Measurements from ENCODE around the gene FBXL13. TPM values are rescaled to one million over a fixed set of nuclear protein-coding genes. Genes with fewer than 3 reads are reported as not detected.

Gene FBXL13
- polyA plus RNA-seq, 1 of the 3 experiments (the other 2 are of a cell fraction): 1.1 TPM

- no peak for TF ChIP-seq SIN3A (IDR thresholded peaks at IDR 0.05; ENCODE audit: borderline replicate concordance, low read depth, low read length)
- no peak for TF ChIP-seq ELF1 (IDR thresholded peaks at IDR 0.05)
- TF ChIP-seq PBX3 (IDR thresholded peaks at IDR 0.05): peak; percentile 66
- no peak for TF ChIP-seq FOXM1 (IDR thresholded peaks at IDR 0.05; ENCODE audit: low read depth)
- TF ChIP-seq, protein P1, sequence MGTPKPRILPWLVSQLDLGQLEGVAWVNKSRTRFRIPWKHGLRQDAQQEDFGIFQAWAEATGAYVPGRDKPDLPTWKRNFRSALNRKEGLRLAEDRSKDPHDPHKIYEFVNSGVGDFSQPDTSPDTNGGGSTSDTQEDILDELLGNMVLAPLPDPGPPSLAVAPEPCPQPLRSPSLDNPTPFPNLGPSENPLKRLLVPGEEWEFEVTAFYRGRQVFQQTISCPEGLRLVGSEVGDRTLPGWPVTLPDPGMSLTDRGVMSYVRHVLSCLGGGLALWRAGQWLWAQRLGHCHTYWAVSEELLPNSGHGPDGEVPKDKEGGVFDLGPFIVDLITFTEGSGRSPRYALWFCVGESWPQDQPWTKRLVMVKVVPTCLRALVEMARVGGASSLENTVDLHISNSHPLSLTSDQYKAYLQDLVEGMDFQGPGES (IDR thresholded peaks at IDR 0.05; ENCODE audit: low read depth, low read length): no peak
- TF ChIP-seq, protein P2, sequence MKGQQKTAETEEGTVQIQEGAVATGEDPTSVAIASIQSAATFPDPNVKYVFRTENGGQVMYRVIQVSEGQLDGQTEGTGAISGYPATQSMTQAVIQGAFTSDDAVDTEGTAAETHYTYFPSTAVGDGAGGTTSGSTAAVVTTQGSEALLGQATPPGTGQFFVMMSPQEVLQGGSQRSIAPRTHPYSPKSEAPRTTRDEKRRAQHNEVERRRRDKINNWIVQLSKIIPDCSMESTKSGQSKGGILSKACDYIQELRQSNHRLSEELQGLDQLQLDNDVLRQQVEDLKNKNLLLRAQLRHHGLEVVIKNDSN (IDR thresholded peaks at IDR 0.05; ENCODE audit: borderline replicate concordance, low read depth): no peak
- no peak for TF ChIP-seq YY1 (IDR thresholded peaks at IDR 0.05; ENCODE audit: low read depth)
- no peak for TF ChIP-seq GATA2 (CRISPR knock-in tag; IDR thresholded peaks at IDR 0.05)
These were observed 262.5 kb downstream of the FBXL13 start (continued) for GRCh38 chr7:102811942-102812678.

DNA sequence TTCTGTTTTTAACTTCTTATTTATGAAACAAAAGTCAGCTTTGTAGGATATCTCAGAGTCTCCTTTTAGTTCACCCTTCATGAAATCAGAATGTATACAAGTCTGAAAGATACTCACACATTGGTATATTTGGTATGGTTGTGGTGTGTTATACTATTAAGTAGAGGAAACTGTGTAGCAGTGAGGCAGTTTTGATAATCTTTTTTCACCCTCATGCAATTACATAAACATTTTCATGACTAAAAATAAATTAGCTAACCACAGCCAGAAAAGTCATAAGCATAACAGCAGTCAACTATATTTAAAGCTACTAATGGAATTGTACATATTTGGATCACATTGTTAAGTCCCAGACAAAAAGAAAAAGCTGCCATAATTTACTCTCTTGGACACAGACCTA is 263.7 kb downstream of the FBXL13 start:
- peaks cover 0 to 3% of the 10 kb centered on the region in 2 experiments; a peak in 1 of 4 replicates for H3K4me1 ChIP-seq (ENCODE audit: control insufficient read depth in 1 of 2, insufficient read depth in 2 of 2, low read depth in 1 of 2, low read length in 1 of 2)
- no peaks in the 10 kb centered on the region for H3K9me2 ChIP-seq
- no peak overlapping the region for H2AFZ ChIP-seq (ENCODE audit: low read depth)
- POLR2A ChIA-PET: no interaction called here
- H3K79me2 ChIP-seq (ENCODE audit: insufficient read depth): no peaks in the 10 kb centered on the region
- no peaks in the 10 kb centered on the region for H4K20me1 ChIP-seq (ENCODE audit: insufficient read depth)
- peak overlapping the region; percentile 52 to 61; a peak in 2 of 4 replicates for H3K27ac ChIP-seq (ENCODE audit: low read depth in 2 of 2, low read length in 1 of 2)
- no peaks in the 10 kb centered on the region for H3K9me3 ChIP-seq
- no peaks in the 10 kb centered on the region for H3F3A ChIP-seq (replicated peaks; ENCODE audit: insufficient read depth)
- no peaks in the 10 kb centered on the region for H3K27me3 ChIP-seq (ENCODE audit: insufficient read depth)
- peaks cover 2 to 10% of the 10 kb centered on the region in 2 experiments for H3K36me3 ChIP-seq (replicated peaks in 1 of 2; ENCODE audit: control insufficient read depth in 1 of 2, insufficient read depth in 2 of 2, low read length in 1 of 2)
- DNase-seq: no peak
- H3K4me2 ChIP-seq: no peak overlapping the region
- H3K9ac ChIP-seq: no peak overlapping the region
- CTCF ChIA-PET: interaction anchor here (0.7 to 1.3 kb wide), 2 partner anchors 75 to 251 kb away, joined by 3 to 5 read pairs; no protein-coding TSS in a partner anchor
- no peak overlapping the region for H3K4me3 ChIP-seq (ENCODE audit: low read depth in 2 of 2, low read length in 1 of 2)
- no peak for TF ChIP-seq FOSL2 (IDR thresholded peaks at IDR 0.05; ENCODE audit: borderline replicate concordance, low read depth)
- no peak for TF ChIP-seq YY1 (IDR thresholded peaks at IDR 0.05; ENCODE audit: low read depth)
- TF ChIP-seq TAF1 (IDR thresholded peaks at IDR 0.05; ENCODE audit: borderline replicate concordance, low read depth, low read length): no peak
- TF ChIP-seq, protein P2 (IDR thresholded peaks at IDR 0.05; ENCODE audit: borderline replicate concordance, low read depth): no peak
- no peak for TF ChIP-seq MXI1 (IDR thresholded peaks at IDR 0.05; ENCODE audit: low read depth, low read length)
- no peak for TF ChIP-seq RXRA (IDR thresholded peaks at IDR 0.05; ENCODE audit: borderline replicate concordance, low read depth)
- no peak for TF ChIP-seq FOXM1 (IDR thresholded peaks at IDR 0.05; ENCODE audit: low read depth)
- TF ChIP-seq EZH2phosphoT487 (IDR thresholded peaks at IDR 0.05; ENCODE audit: borderline replicate concordance, low read depth): no peak
- TF ChIP-seq PBX3 (IDR thresholded peaks at IDR 0.05): no peak
- TF ChIP-seq JUND (IDR thresholded peaks at IDR 0.05): no peak
- TF ChIP-seq RFX5 (IDR thresholded peaks at IDR 0.05; ENCODE audit: low read length): no peak
- TF ChIP-seq MEF2A (IDR thresholded peaks at IDR 0.05; ENCODE audit: borderline replicate concordance, low read depth): no peak
- no peak for TF ChIP-seq GATA2 (CRISPR knock-in tag; IDR thresholded peaks at IDR 0.05)
- TF ChIP-seq, protein P3, sequence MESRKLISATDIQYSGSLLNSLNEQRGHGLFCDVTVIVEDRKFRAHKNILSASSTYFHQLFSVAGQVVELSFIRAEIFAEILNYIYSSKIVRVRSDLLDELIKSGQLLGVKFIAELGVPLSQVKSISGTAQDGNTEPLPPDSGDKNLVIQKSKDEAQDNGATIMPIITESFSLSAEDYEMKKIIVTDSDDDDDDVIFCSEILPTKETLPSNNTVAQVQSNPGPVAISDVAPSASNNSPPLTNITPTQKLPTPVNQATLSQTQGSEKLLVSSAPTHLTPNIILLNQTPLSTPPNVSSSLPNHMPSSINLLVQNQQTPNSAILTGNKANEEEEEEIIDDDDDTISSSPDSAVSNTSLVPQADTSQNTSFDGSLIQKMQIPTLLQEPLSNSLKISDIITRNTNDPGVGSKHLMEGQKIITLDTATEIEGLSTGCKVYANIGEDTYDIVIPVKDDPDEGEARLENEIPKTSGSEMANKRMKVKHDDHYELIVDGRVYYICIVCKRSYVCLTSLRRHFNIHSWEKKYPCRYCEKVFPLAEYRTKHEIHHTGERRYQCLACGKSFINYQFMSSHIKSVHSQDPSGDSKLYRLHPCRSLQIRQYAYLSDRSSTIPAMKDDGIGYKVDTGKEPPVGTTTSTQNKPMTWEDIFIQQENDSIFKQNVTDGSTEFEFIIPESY (IDR thresholded peaks at IDR 0.05; ENCODE audit: borderline replicate concordance, low read depth): no peak
- TF ChIP-seq, protein P1 (IDR thresholded peaks at IDR 0.05; ENCODE audit: low read depth, low read length): no peak
- TF ChIP-seq CHD2 (IDR thresholded peaks at IDR 0.05; ENCODE audit: low read length, partially characterized antibody): no peak
- no peak for TF ChIP-seq FOXJ3 (CRISPR knock-in tag; IDR thresholded peaks at IDR 0.05)
